AG04449 (cell line): ENCODE data around the gene ZFHX3.
"Not testable (repeated sequence)": the region's sequence is repeated elsewhere in the genome, so short reads cannot be mapped to it uniquely, and the experiment has no call there.

ENCODE experiments used
- CTCF ChIA-PET: fragments of 350-600 bp; formaldehyde crosslinking; extraction: SDS; loops from one replicate; lab custom pipeline; 2021; ENCODE audit warnings: antibody characterized with exemption; lab: Yijun Ruan, JAX
- POLR2A ChIA-PET: fragments of 400-600, 350-600 bp; formaldehyde crosslinking; extraction: SDS; loops from one replicate; lab custom pipeline; 2020; ENCODE audit warnings: antibody characterized with exemption, inconsistent platforms; lab: Yijun Ruan, JAX
- DNase-seq: peaks from one replicate; pipeline ENCODE4 v3.0.0-alpha.2; 2010; ENCODE audit warnings: low read depth, low spot score
- H3K4me3 ChIP-seq: 2 replicates; pipeline ENCODE4 v1.5.1; 2011; ENCODE audit warnings: low read depth, mild to moderate bottlenecking, control low read depth, low read length
- TF ChIP-seq, protein P1 (sequence below): IDR thresholded peaks from one replicate; pipeline ENCODE4 v1.5.1; 2011; ENCODE audit warnings: mild to moderate bottlenecking, moderate library complexity, low read length, control low read depth, inconsistent platforms; ENCODE audit not compliant: insufficient read depth; ENCODE audit errors: missing control alignments

The ZFHX3 gene

DNA sequence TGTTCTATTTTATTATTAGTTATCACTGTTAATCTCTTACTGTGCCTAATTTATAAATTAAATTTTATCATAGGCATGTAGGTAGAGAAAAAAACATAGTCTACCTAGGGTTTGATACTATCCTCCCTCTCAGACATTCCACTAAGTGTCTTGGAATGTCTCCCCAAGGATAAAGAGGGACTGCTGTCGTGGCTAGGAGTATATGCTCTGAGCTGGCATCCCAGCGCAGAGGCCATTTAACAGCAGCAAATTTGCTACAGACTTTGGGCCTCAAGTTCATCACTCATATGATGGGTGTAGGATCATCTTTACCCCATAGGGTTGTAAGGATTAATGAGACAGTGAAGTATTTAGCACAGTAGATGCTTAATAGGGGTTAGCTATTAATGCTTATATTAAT, 56.7 kb downstream of the ZFHX3 start:
- DNase-seq, result no peak
- TF ChIP-seq, protein P1, sequence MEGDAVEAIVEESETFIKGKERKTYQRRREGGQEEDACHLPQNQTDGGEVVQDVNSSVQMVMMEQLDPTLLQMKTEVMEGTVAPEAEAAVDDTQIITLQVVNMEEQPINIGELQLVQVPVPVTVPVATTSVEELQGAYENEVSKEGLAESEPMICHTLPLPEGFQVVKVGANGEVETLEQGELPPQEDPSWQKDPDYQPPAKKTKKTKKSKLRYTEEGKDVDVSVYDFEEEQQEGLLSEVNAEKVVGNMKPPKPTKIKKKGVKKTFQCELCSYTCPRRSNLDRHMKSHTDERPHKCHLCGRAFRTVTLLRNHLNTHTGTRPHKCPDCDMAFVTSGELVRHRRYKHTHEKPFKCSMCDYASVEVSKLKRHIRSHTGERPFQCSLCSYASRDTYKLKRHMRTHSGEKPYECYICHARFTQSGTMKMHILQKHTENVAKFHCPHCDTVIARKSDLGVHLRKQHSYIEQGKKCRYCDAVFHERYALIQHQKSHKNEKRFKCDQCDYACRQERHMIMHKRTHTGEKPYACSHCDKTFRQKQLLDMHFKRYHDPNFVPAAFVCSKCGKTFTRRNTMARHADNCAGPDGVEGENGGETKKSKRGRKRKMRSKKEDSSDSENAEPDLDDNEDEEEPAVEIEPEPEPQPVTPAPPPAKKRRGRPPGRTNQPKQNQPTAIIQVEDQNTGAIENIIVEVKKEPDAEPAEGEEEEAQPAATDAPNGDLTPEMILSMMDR, result no peak
- ChIA-PET POLR2A (no interaction called here), CTCF (no interaction called here)
- H3K4me3 ChIP-seq, result no peak overlapping the region

DNA sequence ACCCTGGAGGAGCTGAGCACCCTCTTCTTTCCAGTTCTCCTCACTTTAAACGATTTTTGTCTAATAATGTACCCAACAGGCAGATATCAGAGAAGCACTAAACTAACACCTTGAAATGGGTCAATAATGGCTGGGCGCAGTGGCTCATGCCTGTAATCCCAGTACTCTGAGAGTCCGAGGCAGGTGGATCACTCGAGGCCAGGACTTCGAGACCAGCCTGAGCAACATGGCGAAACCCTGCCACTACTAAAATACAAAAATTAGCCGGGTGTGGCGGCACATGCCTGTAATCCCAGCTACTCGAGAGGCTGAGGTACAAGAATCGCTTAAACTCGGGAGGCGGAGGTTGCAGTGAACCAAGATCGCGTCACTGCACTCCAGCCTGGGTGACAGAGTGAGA, 57.4 kb downstream of the ZFHX3 start:
- no peak for DNase-seq
- no peak overlapping the region for H3K4me3 ChIP-seq
- TF ChIP-seq, protein P1, result no peak
- CTCF ChIA-PET, result no interaction called here
- POLR2A ChIA-PET, result interaction anchor here (0.9 to 1.1 kb wide), 2 partner anchors 53 to 56 kb away, joined by 3 to 4 read pairs; no protein-coding TSS in a partner anchor

DNA sequence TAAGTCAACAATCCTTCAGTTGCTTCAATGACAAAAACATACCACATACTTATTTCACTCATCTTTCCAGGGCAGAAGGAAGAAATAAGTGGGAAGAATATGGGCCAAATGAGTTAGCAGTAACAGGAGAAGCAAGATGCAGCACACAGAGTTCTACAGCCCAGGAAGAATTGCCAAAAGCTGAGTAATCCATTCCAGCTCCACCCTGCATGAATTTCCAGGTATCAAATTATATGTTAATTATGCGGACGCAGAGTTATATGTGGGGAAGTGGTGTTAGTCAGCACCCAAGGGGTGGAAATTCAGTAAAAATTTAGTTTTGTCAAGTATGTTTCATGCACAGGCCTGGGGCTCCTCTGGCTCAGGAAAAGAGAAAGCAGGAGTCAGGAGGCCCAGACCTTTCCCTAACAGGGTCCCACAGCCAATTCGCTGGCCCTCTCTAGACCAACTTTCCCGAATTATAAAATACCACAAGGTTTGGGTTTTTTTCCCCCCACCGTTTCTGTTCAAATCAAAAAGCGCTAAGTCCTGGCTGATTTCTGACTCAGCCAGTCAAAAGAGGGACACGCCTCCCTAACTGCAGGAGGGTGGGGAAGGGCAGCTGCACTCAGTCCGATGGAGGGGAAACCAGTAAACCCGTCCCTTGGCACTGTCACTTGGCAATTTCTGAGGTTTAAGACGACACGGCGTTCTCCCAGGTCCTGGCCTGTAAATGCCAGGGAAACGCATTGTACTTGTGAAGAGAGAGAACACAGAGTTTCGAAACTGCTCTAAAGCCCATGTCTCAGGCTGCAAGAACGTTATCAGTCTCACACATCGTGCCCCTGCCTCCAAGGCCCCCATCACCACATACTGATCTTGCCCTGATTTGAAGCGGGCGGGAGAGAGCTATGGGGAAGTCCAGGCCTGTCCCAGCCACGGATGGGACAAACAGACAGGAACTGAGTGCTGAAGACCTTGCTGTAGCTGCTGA, 58.1 kb downstream of the ZFHX3 start:
- DNase-seq, result peak; percentile 65
- TF ChIP-seq, protein P1, result no peak
- ChIA-PET POLR2A (interaction anchor here (0.6 to 1.1 kb wide), 3 partner anchors 54 to 67 kb away, joined by 3 to 4 read pairs (median 3); no protein-coding TSS in a partner anchor), CTCF (no interaction called here)
- peak overlapping the region; percentile 21 for H3K4me3 ChIP-seq

DNA sequence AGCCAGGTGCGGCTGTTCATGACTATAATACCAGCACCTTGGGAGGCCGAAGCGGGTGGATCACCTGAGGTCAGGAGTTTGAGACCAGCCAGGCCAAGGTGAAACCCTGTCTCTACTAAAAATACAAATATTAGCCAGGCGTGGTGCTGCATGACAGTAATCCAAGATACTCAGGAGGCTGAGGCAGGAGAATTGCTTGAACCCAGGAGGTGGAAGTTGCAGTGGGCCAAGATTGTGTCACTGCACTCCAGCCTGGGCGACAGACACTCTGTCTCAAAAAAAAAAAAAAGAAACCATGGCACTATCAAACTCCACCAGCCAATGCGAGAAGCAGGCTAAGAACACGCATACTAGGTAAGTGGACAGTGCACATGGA, 58.7 kb downstream of the ZFHX3 start:
- CTCF ChIA-PET, result not testable (repeated sequence)
- POLR2A ChIA-PET, result interaction anchor here (0.6 kb wide), 1 partner anchor 68 kb away, joined by 3 read pairs; no protein-coding TSS in a partner anchor

DNA sequence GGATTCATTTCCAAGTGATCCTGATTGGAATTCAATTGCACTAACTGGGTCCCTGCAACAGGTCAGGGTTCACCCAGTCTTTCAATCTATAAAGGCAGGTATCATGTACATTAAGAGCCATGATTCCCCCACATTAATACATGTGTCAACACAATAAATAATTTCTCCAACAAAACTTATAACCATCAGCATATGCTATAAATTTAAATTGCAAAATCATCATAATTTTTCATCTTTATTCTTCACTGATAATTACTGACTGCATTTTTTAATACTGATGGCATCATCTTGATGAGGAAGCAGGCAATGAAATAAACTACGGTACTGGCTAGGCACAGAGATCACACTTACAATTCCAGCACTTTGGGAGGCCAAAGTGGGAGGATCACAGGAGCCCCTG, 59.4 kb downstream of the ZFHX3 start:
- POLR2A ChIA-PET, result no interaction called here
- CTCF ChIA-PET, result interaction anchor here (1.3 to 1.6 kb wide), 2 partner anchors 156 to 188 kb away, joined by 4 to 6 read pairs; no protein-coding TSS in a partner anchor
- no peak for DNase-seq

More for the DNA sequence above, 58.7 kb downstream of the ZFHX3 start:
- not testable (repeated sequence) for DNase-seq, H3K4me3 ChIP-seq

DNA sequence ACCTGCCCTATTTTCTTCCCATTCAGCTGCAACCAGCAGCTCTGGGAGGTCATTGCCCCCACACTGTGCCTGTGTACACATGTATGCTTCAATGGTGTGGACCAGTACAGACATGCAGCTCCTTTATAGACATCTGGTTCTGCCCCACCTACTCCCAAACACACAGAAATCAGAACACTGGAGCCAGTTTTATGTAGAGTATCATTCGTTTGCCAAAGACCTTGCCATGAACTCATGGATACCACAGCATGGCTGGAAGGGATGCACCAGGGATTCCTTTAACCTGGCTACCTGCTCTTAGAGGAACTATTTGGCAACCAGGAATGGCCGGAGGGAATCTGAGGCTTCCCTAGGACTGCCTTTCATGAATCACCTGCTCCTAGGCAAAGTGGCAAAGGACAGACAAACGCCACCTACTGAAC, 60.4 kb downstream of the ZFHX3 start:
- no peak overlapping the region for H3K4me3 ChIP-seq
- DNase-seq, result no peak
- ChIA-PET CTCF (interaction anchor here (1.3 to 1.6 kb wide), 2 partner anchors 155 to 189 kb away, joined by 4 to 6 read pairs; no protein-coding TSS in a partner anchor), POLR2A (no interaction called here)
- TF ChIP-seq, protein P1, result no peak

More for the DNA sequence above, 59.4 kb downstream of the ZFHX3 start:
- TF ChIP-seq, protein P1, result no peak
- H3K4me3 ChIP-seq, result no peak overlapping the region
